HG02885 (cell line): ENCODE measurements around the gene PIRT.

Source experiments
- ATAC-seq: cut with Tn5 transposase; IDR thresholded peaks from one replicate; pipeline ENCODE4 v1.9.1; 2021; ENCODE audit warnings: mild to moderate bottlenecking; ENCODE audit not compliant: unreplicated experiment, poor library complexity

PIRT gene

DNA sequence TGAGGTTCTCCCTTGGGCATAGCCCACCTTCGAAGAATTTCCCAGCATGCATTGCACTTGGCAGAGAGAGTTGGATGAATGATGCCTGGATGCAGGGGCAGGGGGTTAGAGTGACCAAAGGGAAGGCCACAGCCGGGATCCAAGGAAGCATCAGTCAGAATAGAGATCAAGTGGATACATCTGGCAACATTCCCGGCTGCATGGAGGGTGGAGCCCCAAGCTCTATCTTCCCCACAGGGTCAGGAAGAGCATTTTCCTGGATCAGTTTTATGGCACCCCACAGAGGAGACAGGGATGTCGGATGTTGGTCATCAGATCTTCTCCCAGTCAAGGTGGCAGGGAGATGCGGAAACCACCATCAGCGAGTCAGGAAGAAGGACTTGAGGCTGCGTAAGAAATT is 13.0 kb downstream of the PIRT start:
- ATAC-seq, result no peak

DNA sequence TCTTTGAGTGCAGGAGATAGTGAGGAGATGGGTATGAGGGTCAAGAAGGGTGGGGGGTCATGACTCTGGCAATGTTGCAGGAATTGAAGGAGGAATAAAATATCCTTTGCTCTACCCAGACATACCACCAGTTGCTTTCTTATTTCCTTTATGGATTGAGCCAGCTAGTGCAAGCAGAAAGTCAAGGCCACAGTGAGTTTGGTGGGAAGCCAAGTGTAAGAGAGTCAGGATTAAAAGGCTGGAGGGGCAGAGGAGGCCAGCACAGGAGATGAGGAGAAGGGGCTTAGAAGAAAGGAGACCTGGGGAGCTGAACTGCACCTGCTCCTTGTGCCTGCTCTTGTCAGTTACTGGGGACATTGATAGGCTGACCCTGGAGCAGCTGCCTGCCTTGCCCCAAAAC is 16.1 kb downstream of the PIRT start:
- no peak for ATAC-seq

DNA sequence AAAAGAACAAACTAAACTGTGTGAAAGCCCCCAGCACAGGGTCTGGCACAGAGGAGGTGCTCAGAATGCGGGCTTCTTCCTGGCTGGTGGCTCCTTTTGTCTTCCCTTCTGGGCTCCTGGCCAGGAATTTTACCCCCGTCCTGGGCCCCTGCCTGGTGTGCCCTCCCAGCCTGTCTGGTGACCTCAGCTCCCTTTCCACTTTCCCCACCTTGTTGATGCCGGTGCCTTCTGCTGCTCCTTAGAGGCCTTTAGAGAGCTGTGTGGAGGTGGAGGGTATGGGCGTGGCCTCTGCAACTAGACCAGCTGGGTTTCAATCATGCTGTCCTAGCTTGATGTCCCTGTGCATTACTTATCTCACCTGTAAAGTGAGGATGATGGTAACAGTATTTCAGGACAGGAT is 16.8 kb downstream of the PIRT start:
- ATAC-seq, result no peak

DNA sequence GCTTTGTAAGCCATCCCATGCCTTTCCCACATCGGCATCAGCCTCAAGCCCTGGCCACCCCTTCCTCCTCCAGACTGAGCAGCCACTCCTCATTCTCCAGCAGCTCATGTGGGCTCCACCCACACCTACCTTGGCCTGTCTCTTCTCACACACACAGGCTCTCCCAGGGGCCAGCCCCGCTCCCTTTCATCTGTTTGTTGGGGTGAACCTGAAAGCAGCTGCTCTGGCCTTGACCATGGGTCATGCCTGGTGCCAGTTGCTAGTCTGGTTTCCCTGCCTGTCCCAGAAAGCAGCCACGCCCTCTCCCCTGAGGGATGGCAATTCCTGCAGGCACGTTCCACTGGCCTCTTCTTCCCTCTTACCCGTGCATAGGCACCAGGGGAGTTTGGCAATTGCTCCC is 22.6 kb downstream of the PIRT start:
- no peak for ATAC-seq

DNA sequence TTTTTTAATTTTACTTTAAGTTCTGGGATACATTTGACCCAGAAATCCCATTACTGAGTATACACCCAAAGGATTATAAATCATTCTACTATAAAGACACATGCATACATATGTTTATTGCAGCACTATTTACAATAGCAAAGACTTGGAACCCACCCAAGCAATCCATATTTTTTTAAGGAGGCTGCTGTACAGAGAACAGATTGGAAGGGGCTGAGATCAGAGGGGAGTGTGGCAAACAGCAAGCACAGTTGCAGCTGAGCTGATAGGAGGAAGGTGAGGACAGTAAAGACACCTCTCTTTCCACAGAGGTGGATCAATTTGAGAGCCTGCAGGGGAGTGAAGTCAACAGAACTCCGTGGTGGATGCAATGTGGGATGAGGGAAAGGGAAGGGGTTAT is 23.8 kb downstream of the PIRT start:
- no peak for ATAC-seq

DNA sequence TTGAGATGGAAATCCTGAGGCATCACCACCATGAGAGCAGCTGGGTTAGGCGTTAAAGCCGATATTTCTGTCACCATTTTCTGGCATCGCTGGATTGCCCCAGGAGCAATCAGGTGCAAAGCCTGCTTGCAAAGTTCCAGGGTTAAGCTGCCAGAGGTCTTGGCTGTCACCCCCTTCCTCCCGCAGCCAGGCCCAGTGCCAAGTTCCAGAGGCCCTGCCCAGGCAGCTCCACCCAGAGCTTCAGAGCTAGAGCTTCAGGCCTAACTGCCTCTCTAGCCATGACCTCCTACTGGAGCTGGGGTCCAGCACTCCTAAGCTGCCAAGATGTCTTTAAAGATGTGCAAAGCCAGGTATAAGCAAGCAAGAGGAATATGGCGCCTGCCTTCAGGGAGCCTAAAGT is 25.2 kb downstream of the PIRT start:
- ATAC-seq, result no peak

DNA sequence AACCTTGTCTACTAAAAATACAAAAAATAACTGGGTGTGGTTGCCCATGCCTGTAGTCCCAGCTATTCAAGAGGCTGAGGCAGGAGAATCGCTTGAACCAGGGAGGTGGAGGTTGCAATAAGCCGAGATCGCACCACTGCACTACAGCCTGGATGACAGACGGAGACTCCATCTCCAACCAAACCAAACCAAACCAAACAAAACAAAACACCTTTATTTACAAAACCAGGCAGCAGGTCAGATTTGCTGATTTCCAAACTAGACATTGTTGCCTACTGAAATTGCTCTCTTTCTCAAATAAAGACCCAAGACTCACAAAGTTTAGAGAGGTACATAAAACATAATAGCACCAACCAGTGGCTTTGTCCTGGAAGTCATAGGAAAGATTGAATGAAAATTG is 28.3 kb downstream of the PIRT start:
- no peak for ATAC-seq

DNA sequence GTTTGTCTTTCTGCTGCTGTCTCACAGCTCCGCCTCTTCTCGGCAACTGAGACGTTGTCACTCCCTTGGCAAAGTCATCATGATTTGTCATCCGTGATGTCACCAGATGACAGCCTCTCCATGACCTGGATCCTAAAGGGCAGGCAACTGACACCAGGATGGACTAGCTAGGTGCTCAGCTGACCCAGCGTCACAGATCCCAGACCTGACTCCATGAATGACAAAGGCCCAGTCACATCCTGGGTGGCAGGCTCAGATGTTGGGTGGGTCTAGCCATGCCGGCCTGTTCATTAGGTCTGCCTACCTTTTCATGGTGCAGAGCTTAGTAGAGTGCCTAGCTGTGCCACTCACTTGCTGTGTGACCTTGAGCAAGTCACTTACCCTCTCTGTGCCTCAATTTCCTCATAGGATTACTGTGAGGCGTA is 30.2 kb downstream of the PIRT start:
- no peak for ATAC-seq

DNA sequence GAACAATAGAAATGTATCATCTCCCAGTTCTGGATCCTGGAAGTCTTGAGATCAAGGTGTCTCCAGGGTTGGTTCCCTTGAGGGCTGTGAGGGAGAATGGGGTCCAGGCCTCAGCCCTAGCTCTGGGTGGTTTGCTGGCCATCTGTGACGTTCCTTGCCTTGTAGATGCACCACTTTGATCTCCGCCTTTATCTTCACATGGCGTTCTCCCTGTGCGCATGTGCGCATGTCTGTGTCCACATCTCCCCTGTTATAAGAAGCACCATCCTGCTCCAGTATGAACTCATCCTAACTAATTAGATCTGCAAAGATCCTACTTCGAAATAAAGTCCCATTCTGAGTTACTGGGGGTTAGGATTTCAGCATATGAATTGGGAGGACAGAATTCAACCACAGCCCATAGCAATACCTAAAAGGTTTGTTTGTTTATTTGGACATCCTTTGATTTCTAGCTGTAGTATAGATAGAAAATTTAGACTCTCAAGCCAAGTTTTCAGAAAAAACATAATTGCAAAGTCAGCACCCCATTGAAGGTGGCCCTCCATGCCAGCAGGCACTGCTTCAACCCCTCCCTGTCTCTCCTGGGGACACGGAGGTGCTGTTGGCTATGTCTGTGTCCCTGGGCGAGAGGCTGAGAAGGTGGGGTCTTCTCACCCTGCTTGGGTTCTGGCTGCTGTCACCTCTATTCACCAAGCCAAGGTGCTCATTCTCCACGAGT is 31.2 kb downstream of the PIRT start:
- no peak for ATAC-seq

DNA sequence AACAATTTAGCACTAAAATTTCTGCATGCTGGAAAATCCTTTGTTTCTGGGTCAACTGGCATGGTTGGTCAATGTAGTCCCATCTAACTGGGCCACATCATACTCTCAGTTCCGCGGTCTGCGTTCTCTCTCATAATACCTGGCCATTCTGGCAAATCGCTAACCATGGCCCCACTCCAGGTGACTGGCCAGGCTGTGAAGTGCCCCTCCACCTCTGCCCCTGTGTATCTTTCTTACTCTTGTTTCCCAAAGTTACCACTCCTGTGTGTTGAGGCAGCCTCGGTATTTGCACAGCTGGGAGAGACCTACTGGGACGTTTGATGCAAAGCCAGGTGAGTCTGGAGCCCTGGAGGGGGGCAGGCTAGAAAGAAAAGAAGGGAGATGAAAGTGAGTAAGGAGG is 32.0 kb downstream of the PIRT start:
- ATAC-seq, result no peak

DNA sequence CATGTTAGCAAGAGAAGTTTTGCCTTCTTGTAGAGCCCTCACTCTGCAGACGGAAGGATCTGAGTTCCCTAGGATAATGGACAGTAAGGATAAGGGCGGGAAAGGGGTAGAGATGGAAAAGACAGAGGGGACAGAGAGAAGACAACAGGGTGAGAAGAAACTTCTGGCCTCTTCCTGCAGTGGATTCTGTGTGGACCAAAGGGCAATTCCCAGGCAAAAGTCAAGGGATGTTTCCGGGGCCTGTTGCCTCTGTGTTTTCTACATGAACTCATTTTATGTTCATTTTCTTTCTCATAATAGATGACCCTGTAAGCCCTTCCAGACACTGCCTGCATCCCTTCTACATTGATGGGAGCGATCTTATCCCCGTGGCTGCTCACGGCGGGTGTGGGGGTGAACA is 33.3 kb downstream of the PIRT start:
- ATAC-seq, result no peak

DNA sequence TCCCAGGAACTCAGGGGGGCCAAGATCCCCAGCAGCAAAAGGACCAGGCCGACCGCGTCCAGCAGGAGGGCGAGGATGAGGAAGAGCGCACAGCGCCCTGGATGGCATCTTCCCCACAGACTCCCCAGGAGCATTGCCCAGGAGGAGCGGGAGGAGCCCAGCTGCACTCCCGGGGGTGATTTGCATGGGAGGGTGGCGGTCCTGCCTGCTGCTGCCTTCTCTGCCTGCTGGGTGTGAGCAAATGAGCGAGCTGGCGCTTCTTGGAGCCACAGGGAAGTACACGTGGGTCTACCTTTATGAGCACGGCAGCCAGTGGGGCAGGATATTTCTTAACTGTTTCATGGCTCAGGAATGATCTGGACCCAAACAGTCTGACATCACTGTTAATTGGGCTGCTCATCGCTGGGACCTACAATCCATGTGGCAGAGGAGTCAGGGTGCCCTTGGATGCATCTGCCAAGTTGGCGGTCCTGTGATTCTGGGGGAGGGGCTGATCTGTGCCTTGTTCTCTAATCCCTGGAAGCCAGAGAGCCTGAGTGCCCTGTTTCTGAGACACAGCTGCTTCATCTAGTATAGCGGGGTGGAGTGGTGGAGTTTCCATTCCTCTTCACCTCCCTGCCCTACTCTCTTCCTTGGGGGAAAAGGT is 33.9 kb downstream of the PIRT start, which contains the start of gene TMEM238L:
Gene TMEM238L, minus strand, starts transcription at position 270 of the 646 bp plus-strand sequence. Its CDS starts 136 bp downstream, at position 134.
- ATAC-seq, result no peak

DNA sequence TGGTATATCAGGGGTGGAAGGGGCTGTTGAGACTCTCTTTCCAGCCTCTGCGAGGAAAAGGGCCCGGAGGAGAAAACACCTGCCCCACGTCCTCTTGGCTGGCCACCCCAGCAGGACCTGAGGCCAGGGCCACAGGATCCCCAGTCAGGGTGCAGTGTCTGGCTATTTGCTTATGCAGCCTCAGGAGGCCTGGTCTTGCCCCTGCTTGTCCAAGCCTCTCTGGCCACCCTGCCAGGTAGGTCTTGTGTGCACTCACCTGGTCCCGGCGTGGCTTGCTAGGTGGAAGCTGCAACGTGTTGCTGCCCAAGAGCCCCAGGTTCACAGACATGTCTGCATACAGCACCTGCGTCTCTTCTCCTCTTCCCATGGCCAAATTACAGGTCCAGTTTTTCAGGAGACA is 34.5 kb downstream of the PIRT start:
- ATAC-seq, result no peak

DNA sequence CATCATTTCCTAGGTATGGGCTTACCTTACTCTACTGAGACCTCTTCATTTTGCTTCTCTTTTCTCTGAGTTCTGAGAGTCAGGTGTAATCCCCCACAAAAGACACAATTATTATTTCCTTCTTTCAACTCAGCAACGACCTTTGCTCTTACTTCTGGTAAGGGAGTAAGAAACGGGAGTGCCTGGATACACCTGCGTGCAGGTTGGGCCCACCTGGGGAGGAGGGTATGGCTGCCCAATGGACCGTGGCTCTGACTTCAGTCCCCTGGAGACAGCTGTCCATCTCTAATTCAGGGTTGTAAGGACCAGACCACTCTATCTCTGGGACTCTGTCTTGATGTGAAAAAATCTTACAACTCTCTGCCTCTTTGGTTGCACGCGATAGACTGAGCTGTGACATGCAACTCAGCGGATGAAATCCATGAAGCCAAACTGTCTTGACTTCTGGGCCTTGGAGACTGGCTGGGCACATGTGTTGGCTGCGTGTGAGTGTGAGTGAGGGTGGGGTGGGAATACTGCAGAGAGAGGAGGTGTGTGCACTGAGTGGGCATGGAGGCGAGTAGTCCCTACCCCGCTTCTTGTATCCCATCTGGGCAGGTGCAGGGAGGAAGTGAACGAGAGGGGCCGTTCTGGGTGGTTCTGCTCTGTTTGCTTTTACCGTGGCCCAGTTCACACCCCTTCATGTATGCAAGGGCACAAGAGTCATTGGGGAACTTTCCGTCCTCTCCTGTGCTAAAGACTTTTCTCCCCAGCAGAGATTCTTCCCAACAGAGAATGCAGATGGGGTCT is 35.2 kb downstream of the PIRT start:
- no peak for ATAC-seq

DNA sequence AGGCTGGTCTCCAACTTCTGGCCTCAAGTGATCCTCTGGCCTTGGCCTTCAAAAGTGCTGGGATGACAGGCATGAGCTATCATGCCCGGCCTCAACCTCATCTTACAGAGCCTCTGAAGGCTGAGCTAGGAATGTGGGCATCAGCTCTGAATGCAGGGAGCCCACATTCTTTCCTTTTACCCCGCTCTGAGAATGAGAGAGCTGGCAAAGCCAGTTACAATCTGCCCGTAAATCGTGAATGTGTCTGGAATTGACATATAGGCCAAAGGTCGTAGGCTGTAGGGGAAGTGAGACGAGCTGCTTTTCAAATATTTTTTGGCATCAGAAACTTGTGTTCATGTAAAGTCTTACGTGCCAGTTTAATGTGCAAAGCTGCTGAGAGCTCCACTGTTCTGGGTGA is 38.5 kb downstream of the PIRT start:
- no peak for ATAC-seq

DNA sequence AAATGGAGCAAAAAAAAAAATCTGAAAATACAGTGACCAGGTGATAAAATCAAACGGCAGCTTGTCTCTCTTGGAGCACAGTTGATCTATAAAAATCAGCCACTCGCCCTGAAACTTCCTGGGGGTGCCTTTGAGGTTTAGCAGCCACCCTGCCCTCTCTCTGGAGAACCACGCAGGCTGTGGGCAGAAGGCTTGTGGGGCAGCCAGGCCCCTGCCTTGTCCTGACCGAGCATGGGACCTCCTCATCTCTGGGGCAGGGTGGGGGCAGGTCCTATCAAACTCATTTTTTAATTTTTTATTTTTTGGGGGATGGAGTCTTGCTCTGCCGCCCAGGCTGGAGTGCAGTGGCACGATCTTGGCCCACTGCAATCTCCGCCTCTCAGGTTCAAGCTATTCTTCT is 39.0 kb downstream of the PIRT start:
- ATAC-seq, result no peak

DNA sequence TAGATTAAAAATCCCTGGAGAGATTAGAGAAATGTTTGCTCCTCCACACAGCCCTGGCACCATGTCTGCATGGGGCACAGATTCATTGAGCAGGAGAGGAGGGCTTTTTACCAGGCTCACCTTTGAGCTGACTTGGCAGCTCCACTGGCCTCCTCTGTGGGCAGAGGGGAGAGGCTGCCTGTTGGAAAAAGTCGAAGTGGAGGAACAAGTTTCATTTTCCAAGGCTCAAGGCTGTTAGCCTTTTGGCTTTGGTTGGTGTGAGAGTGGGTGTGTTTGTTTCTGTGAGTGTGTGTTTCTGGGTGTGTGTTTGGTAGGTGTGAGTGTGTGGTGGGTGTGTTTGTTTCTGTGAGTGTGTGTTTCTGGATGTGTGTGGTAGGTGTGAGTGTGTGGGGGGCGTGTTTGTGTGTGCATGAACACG is 39.5 kb downstream of the PIRT start:
- ATAC-seq, result no peak

DNA sequence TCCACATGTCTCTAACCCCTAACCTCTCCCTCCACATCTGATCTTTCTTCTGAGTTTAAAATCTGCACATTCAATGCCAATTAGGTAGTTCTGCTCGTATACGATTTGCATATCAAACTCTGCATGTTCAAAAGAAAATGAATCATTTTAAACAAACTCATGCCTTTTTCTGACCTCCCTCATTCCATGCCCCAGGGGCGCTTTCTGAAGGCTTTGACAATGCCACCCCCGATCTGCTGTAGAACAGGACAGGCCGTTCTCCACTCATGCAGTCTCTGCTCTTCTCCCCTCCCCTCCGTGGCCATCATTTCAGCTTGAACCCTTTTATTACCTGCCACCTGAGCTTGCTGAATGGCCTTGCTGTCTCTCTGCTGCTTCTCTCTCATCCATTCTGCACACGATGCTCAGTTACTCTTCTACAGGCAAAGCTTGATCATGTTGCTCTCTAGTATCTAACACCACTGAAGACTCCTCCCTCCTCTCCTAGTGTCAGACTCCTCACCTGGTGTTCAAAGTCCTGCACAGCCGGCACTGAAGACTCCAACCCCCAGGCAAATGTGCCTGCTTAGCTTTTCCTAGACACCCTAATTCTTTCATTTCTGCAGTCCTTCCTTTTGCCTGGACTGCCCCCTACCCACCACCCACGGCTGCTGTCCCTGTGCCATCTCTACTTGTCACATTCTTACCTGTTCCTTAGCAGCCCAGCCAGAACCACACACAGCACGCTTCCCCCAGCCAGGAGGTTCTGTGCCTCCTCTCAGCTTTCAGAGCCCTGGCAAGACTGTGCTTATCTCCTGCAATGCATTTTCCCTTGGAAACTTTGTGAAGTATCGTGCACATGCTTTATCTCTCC is 40.2 kb downstream of the PIRT start:
- ATAC-seq, result no peak

DNA sequence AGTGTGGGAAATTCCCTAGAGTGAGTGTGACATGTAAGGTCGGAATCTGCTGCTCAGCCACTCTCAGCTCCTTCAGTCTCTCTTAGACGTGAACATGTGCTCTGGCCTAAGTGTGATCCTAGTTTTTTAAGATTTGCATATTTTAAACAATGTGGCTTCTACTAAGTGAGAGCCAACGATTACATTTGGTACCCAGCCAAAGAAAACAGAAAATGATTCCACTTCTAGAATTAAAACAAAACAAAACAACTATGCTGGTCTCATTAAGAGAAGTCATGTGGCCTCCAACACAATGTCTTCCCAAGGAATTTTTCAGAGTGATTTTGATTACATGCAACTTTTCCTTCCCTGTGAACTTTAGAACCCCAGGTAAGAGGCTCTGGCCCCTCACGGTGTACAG is 44.1 kb downstream of the PIRT start:
- ATAC-seq, result no peak

DNA sequence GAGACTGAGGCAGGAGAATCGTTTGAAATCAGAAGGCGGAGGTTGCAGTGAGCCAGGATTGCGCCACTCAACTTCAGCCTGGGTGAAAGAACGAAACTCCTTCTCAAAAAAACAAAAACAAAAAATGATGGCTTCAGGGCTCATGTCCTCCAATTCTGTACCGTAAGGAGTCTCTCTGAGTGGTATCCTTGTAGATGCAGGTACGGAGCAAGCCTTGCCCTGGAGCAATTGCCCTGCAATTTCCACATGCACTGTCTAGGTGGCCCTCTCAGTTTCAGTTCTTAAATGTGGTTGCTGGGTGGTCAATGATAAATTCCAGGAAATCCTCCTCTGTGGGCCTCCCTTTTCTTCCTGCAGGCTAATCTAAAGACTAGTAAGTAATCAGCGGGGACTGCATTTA is 44.6 kb downstream of the PIRT start:
- no peak for ATAC-seq
